SH-SY5Y (cell line): ENCODE data around the gene GRM8.

Source experiments
- GATA2 ChIP-seq: IDR thresholded peaks from 2 replicates; pipeline ENCODE4 v1.6.1; 2011; ENCODE audit warnings: mild to moderate bottlenecking, low read depth, low read length
- GATA3 ChIP-seq: IDR thresholded peaks from 2 replicates; pipeline ENCODE4 v1.6.1; 2011; ENCODE audit warnings: low read depth, mild to moderate bottlenecking, low read length, moderate library complexity

- TF ChIP-seq GATA2 (no peak), GATA3 (no peak)
Observed at GRCh38 chr7:126656165-126656564, 596.6 kb downstream of the GRM8 start.
